Superior temporal gyrus (tissue), 1 donor: Measurements from ENCODE around the gene ASAP2.
A peak's percentile ranks its signal among the peaks of the same experiment; 100 is the strongest.

Source experiments
- DNase-seq: peaks from one replicate; pipeline ENCODE4 v3.0.0-alpha.2; 2016; ENCODE audit errors: extremely low spot score

The ASAP2 gene

DNA sequence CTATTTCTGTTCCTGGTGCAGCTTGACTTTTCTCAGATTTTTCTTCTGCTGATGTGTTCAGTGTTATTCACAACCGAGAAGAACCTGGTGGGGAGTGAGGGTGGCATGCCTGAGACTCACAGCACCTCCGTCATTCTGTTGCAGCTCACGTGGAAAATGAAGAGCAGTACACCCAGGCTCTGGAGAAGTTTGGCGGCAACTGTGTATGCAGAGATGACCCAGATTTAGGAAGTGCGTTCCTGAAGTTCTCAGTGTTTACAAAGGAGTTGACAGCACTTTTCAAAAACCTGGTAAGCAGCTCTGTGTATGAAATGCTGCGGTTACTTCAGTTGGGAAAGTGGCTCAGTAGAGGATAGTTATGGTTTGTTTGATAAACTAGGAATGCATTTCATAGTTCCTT is 90.5 kb downstream of the ASAP2 start:
- DNase-seq = peak; percentile 50

DNA sequence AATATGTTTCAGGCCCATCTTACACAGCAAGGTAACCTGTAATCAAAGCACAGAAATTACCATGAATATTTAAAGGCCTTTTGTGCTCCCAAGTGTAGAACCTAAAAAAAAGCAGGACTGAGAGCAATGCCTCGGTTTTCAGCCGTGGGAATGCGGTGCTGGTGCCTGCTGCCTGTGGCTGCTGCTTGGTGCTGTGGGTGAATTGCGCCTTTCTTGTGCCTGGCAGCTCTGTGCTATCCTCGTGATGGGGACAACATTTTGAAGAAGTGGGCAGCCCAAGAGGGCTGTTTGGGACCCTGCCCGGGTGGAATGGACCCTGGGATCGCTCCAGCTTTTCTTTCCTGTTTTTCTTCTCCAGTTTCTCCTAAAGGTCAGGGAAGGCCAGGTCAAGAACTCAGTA is 91.2 kb downstream of the ASAP2 start:
- DNase-seq = peak; percentile 77

GRCh38 chr2:9298583-9298982 is 92.0 kb downstream of the ASAP2 start:
- DNase-seq = no peak

GRCh38 chr2:9299161-9300100 is 92.8 kb downstream of the ASAP2 start:
- no peak for DNase-seq

DNA sequence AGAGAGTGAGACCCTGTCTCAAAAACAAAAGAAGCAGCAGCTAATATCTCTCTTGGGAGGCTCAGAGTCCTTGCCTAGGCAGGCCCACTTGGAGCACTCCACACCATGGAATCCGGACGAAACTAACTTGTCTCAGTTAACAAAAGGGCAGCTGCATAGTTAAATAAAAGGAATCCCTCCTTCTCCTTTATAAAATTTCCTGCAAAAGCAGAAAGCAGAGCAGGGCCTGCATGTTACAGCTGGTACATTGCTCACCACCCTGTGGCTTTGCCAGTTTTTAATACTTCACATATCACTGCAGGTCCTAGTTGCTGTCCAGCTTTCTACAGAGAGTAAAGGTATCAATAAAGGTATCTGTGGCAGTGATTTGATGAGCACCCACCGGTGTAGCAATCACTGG is 93.6 kb downstream of the ASAP2 start:
- no peak for DNase-seq

DNA sequence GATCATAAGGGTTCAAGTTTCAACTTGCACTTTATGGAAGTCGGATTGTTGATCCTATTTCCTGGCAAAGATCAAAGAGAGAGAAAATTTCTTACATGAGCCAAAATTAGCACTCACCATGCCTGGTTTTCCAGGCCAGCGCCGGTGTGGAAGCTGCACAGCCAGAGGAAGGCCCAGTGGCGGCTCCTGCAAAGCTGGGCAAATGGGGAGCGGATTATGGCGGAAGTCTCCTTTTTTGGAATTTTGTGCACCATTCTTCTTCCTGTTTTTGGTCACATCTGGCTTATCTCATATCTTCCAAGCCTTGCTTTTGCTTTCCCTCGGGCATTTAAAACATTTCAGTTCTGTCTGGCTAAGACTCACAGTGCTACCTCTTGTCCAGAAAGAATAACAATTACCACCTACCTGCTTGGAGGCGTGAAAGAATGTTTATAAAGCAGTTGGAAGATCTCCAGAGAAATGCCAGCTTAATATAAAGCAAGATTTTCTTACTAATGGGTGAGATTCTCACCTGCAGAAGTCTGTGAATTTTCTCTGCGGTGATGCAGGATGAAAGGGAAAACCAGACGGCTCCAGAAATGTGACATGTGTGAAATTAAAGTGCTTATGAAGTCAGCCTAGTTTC is 94.3 kb downstream of the ASAP2 start:
- DNase-seq = no peak

GRCh38 chr2:9302755-9303154 is 96.1 kb downstream of the ASAP2 start:
- no peak for DNase-seq

DNA sequence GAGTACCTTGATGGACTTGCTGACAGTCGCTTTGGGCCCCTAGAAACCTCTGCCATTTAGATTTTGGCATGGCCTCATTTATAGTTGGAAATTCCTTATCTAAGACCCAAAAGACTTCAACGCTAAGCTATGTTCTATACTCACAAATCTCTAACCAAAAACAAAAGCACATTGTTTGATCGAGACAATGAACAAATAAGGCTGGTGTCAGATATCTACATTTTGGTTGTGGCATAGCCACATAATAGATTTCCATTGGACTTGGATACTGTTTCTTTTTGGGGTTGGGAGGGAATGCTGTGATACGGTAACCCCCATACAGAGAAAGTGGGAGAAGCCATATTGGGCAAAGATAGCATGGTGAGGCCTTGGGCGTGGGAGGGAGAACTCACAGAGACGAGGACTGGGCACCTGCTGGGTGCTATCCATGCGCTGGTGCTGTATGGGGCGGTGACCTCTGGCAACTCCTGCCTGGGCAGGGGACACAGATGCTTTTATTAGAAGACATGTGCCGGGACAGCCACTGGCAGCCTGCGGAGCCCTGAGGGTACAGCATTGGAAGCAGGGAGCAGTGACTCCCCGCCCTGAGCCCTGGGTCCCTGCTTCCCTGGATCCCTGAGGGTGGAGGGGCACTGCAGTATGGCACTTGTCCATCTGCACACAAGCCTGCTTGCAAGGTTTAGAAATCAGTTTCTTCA is 97.1 kb downstream of the ASAP2 start:
- peak; percentile 84 for DNase-seq

- no peak for DNase-seq
These were observed 100.3 kb downstream of the ASAP2 start for GRCh38 chr2:9306911-9307310.

GRCh38 chr2:9307535-9307934 is 100.9 kb downstream of the ASAP2 start:
- peak; percentile 60 for DNase-seq

DNA sequence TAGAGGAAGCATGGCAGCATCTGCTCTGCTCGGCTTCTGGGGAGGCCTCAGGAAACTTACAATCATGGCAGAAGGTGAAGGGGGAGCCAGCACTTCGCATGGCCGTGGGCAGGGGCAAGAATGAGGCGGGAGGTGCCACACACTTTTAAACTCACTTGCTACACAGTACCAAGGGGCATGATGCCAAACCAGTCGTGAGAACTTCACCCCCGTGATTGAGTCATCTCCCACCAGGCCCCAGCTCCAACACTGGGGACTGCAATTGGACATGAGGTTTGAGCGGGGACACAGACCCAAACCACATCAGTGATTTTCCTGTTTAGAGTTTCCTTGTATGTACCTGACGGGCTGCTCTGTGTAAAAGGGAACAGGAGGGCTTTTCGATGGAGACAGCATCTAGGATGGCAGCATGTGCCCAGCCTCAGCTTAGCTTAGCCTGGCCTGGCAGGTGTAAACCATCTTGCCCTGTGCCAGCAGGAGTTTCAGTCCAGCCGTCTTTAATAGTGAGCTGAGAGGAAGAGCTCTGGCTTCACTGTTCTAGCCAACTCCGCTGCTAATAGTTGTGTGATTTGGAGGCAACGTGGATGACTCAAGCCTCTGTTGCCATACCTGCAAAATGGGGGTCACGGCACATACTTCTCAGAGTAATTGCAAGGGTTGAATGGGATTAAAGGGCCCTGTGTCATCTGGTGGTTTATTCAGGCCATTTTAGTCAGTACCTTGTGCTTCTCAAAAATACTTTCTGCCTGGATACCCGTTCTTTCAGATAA is 101.8 kb downstream of the ASAP2 start:
- DNase-seq = no peak

DNA sequence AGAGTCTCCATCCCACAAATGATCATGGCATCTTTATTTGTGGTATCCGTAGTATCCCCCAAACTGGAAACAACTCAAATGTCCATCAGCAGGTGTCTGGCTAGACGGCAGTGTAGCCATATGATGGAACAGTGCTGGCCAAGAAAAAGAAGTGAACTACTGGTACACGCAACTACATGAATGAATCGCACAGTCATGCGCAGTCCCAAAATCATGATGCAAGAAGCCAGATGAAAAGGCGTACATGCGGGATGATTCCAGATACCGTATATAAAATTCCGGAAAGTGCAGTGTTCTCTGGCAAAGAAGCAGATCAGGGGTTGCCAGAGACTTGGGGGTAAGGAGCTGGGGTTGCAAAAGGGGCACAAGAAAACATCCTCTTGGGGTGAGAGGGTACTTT is 102.5 kb downstream of the ASAP2 start:
- DNase-seq = no peak

DNA sequence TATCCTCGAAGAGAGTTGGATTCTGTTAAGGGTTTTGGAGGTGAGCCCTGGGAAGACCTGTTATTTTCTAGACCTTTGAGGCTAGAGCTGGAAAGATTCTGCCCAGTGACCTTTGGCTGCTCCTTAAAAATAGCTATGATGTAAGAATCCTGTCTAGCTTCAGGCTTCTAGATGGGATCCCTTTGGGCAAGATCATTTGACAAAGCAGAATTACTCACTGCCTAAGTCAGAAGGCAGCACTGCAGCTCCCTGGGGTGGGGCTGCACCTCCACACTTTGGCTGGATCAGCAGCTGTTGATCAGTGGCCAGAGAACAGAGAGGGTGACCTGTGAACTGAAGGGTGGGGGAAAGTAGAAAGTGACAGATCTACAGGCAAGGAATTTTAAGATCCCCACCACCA is 103.8 kb downstream of the ASAP2 start:
- no peak for DNase-seq

- no peak for DNase-seq
These were observed 104.2 kb downstream of the ASAP2 start for GRCh38 chr2:9310798-9311197.

DNA sequence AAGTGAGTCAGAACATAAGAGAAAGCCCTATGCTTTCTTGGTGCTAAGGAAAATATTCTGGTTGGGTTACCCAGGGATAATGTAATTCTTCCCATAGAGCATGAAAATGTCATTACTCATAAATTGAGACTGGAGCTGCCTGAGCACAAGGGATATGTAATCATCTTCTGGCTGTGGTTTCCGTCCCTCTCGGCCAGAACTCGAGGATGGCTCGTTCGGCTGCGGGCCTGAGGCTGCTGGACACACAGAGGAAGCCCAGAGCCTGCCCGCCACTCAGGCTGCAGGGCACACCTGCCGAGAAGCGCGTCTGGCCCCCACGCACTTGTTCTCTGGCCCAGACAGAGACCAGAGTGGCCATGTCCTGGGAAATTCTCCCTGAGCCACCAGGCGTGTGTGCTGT is 104.9 kb downstream of the ASAP2 start:
- peak; percentile 41 for DNase-seq

GRCh38 chr2:9312591-9312990 is 106.0 kb downstream of the ASAP2 start:
- DNase-seq = no peak

DNA sequence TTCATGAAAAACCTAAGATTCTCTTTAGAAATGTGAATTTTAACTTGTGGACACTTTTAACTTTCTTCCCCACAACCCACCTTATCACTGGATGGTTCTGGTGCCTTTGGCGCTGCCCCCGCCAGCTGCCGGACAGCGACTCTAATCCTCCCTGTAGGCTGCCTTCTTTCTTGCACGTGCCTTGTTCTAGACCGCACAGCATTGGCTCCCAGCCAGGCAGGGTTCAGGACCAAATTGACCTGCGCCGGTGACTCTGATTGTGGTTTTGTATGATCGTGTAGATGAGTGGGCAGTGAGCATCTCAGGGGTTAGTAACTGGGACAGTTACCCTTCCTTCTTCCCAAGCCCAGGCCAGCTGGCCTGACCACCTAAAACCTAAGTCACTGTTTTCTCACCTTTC is 106.8 kb downstream of the ASAP2 start:
- DNase-seq = no peak

DNA sequence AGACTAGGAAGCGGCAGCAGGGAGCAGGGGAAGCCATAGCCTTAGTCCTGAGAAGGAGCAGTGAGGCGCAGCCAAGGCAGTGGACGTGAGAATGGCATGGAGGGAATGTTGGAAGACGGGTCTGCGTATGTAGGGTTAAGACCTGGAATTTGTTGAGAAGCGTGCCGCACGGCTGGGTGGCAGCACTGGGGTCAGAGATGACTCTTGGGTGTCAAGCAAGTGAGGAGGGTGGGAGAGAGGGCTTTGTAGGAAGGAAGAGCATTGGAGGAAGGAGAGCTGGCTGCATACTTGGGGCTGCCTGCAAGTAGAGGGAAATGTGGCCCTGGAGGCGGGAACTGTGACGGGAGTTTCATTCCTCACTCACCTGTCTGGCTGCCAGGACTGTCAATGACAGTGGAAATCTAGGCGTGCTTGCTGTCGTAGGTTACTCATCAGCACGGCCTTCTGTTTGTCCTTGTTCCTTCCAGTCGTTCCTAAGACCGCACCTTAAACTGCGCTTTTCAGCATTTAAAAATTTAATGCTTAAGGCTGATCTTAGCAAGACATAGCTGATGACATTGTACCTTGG is 108.8 kb downstream of the ASAP2 start:
- no peak for DNase-seq

DNA sequence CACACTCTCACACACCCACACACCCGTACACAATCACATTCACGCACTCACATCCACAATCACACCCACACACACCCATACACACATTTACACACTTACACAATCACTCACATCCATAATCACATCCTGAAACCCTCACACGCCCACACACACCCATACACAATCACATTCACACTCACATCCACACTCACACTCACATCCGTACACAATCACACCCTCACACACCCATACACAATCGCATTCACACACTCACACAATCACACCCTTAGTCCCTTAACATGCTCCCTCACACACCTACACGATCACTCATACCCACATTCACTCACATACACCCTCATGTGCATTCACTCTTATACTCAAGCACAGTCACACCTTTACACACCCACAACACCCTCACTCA is 110.9 kb downstream of the ASAP2 start:
- no peak for DNase-seq

- no peak for DNase-seq
These were observed 112.1 kb downstream of the ASAP2 start for GRCh38 chr2:9318461-9319337.

DNA sequence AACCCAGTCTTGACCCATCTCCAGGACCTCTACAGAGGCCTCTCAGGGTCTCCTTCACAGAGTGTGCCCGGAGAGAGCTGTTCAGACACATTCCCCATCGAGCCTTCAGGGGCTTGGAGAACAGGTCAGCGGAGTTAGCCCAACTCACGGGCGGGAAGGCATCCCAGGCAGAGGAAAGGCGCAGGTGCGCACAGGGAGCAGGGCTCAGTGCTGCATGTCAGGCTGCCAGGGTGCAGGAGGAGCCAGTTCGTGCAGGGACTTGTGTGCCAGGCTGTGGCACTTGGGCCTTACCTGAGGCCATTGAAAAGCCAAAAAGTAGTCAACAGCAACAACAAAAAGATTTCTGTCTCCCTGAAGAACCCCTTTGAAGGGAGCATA is 112.7 kb downstream of the ASAP2 start:
- no peak for DNase-seq
